Activated CD4-positive, alpha-beta T cell treated with anti-CD3 and anti-CD28 coated beads, Interleukin-2, Interleukin-4, amounts not matched to agents 100 ng/mL and 50 ng/mL, durations not matched to agents 16 hours and 8 hours (primary cell): ENCODE results near the gene GADD45B.
"Not testable (repeated sequence)": the region's sequence is repeated elsewhere in the genome, so short reads cannot be mapped to it uniquely, and the experiment has no call there.

Experiments
- DNase-seq: peaks from one replicate; pipeline ENCODE4 v3.0.0-alpha.2; 2020; ENCODE audit warnings: low spot score

The GADD45B gene

GRCh38 chr19:2444251-2445002, 31.5 kb upstream of the GADD45B start:
- no peak for DNase-seq

- DNase-seq: no peak
Observed at GRCh38 chr19:2446381-2446780, 29.5 kb upstream of the GADD45B start.

- no peak for DNase-seq
Observed at GRCh38 chr19:2449019-2449418, 26.9 kb upstream of the GADD45B start.

GRCh38 chr19:2451138-2451537, 24.8 kb upstream of the GADD45B start:
- DNase-seq: no peak

GRCh38 chr19:2451741-2452140, 24.2 kb upstream of the GADD45B start:
- no peak for DNase-seq

GRCh38 chr19:2453431-2454025, 22.4 kb upstream of the GADD45B start:
- no peak for DNase-seq

- DNase-seq: no peak
Observed at GRCh38 chr19:2454199-2454961, 21.5 kb upstream of the GADD45B start.

- DNase-seq: no peak
Observed at GRCh38 chr19:2454962-2455850, 20.7 kb upstream of the GADD45B start.

- DNase-seq: peak; percentile 38
Observed at GRCh38 chr19:2455851-2456570, 19.9 kb upstream of the GADD45B start.

GRCh38 chr19:2457394-2458037, 18.4 kb upstream of the GADD45B start:
- DNase-seq: no peak

- DNase-seq: no peak
Observed at GRCh38 chr19:2458054-2458453, 17.9 kb upstream of the GADD45B start.

- DNase-seq: not testable (repeated sequence)
Observed at GRCh38 chr19:2458776-2459175, 17.2 kb upstream of the GADD45B start.

GRCh38 chr19:2460245-2460644, 15.7 kb upstream of the GADD45B start:
- DNase-seq: no peak

- peak; percentile 71 for DNase-seq
Observed at GRCh38 chr19:2461751-2462634, 13.9 kb upstream of the GADD45B start.

- no peak for DNase-seq
Observed at GRCh38 chr19:2462635-2463421, 13.1 kb upstream of the GADD45B start.

- DNase-seq: not testable (repeated sequence)
Observed at GRCh38 chr19:2463694-2464093, 12.2 kb upstream of the GADD45B start.

- DNase-seq: no peak
Observed at GRCh38 chr19:2464389-2464788, 11.5 kb upstream of the GADD45B start.

GRCh38 chr19:2468596-2468995, 7.3 kb upstream of the GADD45B start:
- DNase-seq: no peak
